ENCODE results near the gene CMAS.

DNA sequence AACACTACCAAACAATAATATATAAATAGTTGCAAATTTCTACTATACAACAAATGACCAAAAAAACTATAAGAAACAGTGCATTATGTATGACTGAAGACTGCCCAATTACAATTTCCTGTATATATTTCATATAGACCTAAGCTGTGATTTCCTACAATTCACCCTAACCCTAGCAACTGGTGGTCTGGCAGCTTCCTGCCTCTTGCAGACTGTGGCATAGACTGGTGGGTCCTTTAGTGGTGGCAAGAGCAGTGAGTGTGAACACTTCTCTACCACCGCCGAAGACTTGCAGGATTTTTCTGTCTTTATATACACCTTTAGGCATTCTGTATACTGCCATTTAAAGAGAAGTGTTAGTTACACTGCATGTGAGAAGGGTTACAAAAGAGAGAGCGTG is 43.6 kb upstream of the CMAS start:
- TF ChIP-seq, protein P1, sequence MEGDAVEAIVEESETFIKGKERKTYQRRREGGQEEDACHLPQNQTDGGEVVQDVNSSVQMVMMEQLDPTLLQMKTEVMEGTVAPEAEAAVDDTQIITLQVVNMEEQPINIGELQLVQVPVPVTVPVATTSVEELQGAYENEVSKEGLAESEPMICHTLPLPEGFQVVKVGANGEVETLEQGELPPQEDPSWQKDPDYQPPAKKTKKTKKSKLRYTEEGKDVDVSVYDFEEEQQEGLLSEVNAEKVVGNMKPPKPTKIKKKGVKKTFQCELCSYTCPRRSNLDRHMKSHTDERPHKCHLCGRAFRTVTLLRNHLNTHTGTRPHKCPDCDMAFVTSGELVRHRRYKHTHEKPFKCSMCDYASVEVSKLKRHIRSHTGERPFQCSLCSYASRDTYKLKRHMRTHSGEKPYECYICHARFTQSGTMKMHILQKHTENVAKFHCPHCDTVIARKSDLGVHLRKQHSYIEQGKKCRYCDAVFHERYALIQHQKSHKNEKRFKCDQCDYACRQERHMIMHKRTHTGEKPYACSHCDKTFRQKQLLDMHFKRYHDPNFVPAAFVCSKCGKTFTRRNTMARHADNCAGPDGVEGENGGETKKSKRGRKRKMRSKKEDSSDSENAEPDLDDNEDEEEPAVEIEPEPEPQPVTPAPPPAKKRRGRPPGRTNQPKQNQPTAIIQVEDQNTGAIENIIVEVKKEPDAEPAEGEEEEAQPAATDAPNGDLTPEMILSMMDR (IDR thresholded peaks at IDR 0.05) = no peak
- no peak for TF ChIP-seq POLR2A (IDR thresholded peaks at IDR 0.05)
